Astrocyte of the hippocampus (primary cell): ENCODE results near the gene IL27RA.
A peak's percentile ranks its signal among the peaks of the same experiment; 100 is the strongest.
"Not testable (repeated sequence)": the region's sequence is repeated elsewhere in the genome, so short reads cannot be mapped to it uniquely, and the experiment has no call there.

Experiments
- DNase-seq: peaks from one replicate; pipeline ENCODE4 v3.0.0; 2011; ENCODE audit warnings: low read depth, low spot score

The IL27RA gene

DNA sequence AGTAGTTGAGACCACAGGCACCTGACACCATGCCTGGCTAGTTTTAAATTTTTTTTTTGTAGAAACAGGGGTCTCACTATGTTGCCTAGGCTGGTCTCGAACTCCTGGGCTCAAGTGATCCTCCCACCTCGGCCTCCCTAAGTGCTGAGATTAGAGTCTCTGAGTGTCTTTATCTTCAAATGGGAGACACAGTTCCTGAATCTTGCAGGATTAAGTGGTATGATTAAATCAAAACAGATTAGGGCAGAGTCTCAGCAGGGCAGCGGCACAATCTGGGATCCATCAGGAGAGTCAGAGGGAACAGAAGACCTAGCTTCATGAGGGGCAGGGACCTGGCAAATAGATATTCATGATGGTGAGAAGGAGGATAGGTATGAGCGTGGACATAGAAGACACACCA, 2.7 kb upstream of the IL27RA start:
- no peak for DNase-seq

DNA sequence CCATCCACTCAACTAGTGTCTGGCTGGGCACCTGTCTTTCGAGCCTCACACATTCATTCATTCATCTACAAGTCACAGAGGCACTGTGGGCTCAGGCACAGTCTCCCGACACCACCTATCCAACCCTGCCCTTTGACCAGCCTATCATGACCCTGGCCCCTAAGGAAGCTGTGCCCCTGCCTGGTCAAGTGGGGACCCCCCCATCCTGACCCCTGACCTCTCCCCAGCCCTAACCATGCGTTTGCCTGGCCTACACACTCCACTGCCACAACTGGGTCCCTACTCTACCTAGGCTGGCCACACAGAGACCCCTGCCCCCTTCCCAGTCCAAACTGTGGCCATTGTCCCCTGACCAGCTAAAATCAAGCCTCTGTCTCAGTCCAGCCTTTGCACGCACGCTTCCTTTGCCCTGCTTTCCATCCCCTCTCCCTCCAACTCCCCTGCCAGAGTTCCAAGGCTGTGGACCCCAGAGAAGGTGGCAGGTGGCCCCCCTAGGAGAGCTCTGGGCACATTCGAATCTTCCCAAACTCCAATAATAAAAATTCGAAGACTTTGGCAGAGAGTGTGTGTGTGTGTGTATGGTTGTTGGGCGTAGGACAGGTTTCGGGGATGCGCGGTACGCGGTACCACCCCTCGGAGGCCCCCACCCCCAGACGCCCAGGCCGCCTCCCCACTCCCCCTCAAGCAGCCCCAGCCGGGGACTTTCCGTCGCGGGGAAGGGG, 404 bp upstream of the IL27RA start:
- DNase-seq: no peak

DNA sequence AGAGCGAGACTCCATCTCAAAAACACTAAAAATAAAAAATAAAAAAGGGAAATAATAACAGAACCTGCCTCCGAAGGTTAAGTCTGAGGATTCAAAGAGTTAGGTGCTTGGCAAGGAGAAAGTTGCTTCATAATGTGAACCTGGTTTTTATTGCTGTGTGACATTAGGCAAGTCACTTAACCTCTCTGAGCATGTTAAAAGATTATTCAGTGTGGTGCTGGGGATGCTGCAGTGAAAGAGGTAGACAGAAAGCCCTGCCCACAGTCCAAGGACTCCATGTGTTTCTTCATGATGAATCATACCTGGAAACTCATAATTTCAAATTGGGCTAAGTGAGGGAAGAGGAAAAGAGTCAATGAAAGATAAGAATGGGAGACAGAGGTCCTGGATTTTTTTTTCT, 2.4 kb downstream of the IL27RA start:
- DNase-seq: no peak

DNA sequence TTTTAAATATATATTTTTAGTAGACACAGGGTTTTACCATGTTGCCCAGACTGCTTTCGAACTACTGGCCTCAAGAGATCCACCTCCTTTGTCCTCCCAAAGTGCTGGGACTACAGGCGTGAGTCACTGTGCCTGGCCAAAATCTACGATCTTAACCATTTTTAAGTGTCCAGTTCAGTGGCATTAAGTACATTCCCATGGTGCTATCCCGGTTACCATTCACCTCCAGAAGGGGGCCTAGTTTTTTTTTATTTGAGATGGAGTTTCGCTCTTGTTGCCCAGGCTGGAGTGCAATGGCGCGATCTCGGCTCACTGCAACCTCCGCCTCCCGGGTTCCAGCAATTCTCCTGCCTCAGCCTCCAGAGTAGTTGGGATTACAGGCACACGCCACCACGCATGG, 3.6 kb downstream of the IL27RA start:
- not testable (repeated sequence) for DNase-seq

DNA sequence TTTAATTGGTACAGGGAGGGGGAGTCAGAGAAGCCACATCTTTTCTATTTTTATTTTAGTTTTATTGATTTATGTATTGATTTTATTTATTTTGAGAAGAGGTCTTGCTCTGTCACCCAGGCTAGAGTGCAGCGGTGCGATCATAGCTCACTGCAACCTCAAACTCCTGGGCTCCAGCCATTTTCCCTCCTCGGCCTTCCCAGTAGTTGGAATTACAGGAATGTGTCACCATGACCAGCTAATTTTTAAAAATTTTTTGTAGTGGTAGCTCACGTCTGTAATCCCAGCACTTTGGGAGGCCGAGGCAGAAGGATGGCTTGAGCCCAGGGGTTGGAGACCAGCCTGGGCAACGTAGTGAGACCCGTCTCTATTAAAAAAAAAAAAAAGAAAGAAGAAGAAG, 4.1 kb downstream of the IL27RA start:
- peak; percentile 72 for DNase-seq

DNA sequence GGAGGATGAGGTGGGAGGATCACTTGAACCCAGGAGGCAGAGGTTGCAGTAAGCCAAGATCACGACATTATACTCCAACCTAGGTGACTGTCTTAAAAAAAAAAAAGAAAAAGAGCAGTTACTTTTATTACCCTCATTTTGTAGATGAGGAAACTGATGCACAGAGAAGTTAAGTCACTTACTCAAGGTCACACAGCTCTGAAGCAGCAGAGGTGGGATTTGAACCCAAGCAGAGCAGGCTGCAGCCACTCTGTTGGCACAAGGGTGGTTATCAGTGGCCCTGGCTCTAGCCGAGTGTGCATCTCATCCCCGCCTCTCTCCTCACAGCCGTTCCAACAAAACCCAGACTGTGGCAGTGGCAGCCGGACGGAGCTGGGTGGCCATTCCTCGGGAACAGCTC, 7.6 kb downstream of the IL27RA start:
- DNase-seq: no peak

DNA sequence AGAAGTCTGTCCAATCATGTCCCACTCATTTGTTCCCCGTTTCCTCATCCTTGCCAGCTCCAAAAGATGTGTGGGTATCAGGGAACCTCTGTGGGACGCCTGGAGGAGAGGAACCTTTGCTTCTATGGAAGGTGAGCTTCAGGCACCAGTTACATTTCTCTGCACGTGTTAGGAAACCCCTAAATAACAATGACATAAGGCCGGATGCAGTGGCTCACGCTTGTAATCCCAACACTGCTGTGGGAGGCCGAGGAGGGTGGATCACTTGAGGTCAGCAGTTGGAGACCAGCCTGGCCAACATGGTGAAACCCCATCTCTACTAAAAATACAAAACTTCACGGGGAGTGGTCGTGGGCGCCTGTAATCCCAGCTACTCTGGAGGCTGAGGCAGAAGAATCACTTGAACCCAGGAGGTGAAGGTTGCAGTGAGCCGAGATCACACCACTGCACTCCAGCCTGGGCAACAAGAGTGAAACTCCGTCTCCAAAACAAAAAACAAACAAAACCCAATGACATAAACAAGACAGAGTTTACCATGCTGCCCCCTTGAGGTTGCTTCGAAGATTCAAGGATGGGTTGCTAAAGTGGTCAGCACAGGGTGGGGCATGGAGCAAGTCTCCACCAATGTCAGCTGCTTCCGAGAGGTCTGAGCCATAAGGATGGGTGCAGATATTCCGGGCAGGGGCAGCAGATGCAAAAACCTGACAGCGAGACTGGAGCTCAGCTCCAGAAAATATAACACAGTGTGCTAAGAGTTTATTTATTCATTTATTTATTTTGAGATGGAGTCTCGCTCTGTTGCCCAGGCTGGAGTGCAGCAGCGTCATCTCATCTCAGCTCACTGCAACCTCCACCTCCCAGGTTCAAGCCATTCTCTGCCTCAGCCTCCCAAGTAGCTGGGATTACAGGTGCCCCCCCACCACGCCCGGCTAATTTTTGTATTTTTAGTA, 11.4 kb downstream of the IL27RA start:
- DNase-seq: peak; percentile 72

- DNase-seq: not testable (repeated sequence)
Observed at GRCh38 chr19:14047866-14048265, 16.3 kb downstream of the IL27RA start.

- DNase-seq: peak; percentile 37
Observed at GRCh38 chr19:14048443-14049153, 17.0 kb downstream of the IL27RA start.

GRCh38 chr19:14050512-14050911, 18.9 kb downstream of the IL27RA start:
- no peak for DNase-seq

GRCh38 chr19:14050961-14051360, 19.4 kb downstream of the IL27RA start:
- not testable (repeated sequence) for DNase-seq

DNA sequence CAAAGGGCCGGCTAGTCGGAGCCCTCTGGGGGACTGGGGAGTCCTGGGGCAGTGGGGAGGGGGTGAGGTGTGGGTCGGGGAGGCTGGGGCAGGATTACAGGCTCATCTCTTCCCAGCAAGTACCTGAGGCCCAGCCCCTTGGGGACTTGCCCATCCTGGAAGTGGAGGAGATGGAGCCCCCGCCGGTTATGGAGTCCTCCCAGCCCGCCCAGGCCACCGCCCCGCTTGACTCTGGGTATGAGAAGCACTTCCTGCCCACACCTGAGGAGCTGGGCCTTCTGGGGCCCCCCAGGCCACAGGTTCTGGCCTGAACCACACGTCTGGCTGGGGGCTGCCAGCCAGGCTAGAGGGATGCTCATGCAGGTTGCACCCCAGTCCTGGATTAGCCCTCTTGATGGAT, 20.4 kb downstream of the IL27RA start:
- no peak for DNase-seq

- no peak for DNase-seq
Observed at GRCh38 chr19:14052470-14052869, 20.9 kb downstream of the IL27RA start.

GRCh38 chr19:14053032-14053431, 21.5 kb downstream of the IL27RA start:
- no peak for DNase-seq

DNA sequence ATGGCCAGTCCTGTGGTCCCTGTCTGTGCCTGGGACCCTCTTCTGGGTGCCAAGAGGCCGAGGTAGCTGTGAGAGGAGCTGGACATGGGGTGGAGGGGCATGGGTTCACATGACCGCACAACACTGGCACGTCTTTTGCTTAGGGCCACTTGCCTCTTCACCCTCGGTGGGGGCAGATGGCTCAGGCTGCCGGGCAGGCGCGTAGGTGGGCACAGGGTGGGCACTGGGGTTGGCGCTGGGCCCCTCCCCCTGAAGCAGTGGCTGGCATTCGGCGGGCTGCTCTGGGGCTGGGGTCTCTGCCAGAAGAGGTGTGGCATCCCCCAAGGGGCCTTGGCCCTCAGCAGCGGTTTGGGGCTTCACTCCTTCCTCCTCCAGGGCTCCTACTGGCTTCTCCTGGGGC, 21.9 kb downstream of the IL27RA start:
- no peak for DNase-seq

DNA sequence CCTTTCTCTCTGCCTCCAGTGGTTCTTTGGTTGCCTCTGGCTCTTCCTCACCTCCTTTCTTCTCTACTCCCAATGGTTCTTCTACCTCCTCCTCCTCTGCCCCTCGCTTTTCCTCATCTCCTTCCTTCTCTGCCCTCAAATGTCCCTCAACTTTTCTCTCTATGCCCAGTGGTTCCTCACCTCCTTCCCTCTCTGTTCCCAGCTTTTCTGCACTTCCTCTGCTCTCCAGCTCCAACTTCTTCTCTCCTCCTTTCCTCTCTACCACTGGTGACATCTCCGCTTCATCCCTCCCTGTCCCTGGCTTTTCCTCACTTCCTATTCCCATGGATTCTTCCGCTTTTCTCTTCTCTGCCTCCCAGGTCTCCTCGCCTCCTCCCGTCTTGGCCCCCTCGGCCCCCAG, 22.5 kb downstream of the IL27RA start:
- no peak for DNase-seq

GRCh38 chr19:14054721-14055120, 23.2 kb downstream of the IL27RA start:
- DNase-seq: no peak

GRCh38 chr19:14055396-14055795, 23.8 kb downstream of the IL27RA start:
- no peak for DNase-seq

- no peak for DNase-seq
Observed at GRCh38 chr19:14056069-14056666, 24.6 kb downstream of the IL27RA start.

- DNase-seq: no peak
Observed at GRCh38 chr19:14056741-14057356, 25.3 kb downstream of the IL27RA start.
